PC-3 (cell line): ENCODE measurements around the gene MAGI1. TPM values are rescaled to one million over a fixed set of nuclear protein-coding genes. Genes with fewer than 3 reads are reported as not detected.

Experiments used
- ATAC-seq: fragments of 200-7000 bp; cut with Tn5 transposase; 2 replicates; pipeline ENCODE4 v1.9.1; 2020; ENCODE audit warnings: mild to moderate bottlenecking, moderate library complexity
- BruUV-seq: library from RNA; stranded (reverse); fragments of 400-500 nt; replicated peaks from 2 replicates; lab custom pipeline; 2021; lab: Mats Ljungman, UMichigan
- CTCF ChIA-PET: fragments of 300-600 bp; sonication (Branson Sonifier 250); formaldehyde crosslinking; loops from one replicate; lab custom pipeline; 2022; ENCODE audit warnings: antibody characterized with exemption; lab: Charles Lee
- POLR2A ChIA-PET: fragments of 300-600 bp; sonication (Branson Sonifier 250); formaldehyde crosslinking; loops from one replicate; lab custom pipeline; 2022; ENCODE audit warnings: antibody characterized with exemption; ENCODE audit not compliant: unreplicated experiment; lab: Charles Lee
- DNase-seq: peaks from one replicate; pipeline ENCODE4 v3.0.0-alpha.2; 2015
- H2AFZ ChIP-seq: fragments of 300-600 bp; sonication (generic); 2 replicates; pipeline ENCODE4 v1.6.0; 2016; ENCODE audit warnings: antibody characterized with exemption, low read length
- H3F3A ChIP-seq: fragments of 300-600 bp; sonication (generic); one replicate; pipeline ENCODE4 v1.6.0; 2017; ENCODE audit warnings: antibody characterized with exemption, low read length, control low read depth, mild to moderate bottlenecking; ENCODE audit not compliant: unreplicated experiment
- H3K27ac ChIP-seq: fragments of 300-600 bp; sonication (generic); 2 replicates; pipeline ENCODE4 v1.5.1; 2016; ENCODE audit warnings: mild to moderate bottlenecking, low read length
- H3K27me3 ChIP-seq: fragments of 300-600 bp; sonication (generic); 2 replicates; pipeline ENCODE4 v1.6.1; 2016; ENCODE audit warnings: low read length, mixed read lengths
- H3K36me3 ChIP-seq: fragments of 300-600 bp; sonication (generic); 2 replicates; pipeline ENCODE4 v1.6.1; 2016; ENCODE audit warnings: low read depth, mixed run types, low read length, mixed read lengths
- H3K4me1 ChIP-seq: fragments of 300-600 bp; sonication (generic); 2 replicates; pipeline ENCODE4 v1.5.1; 2016; ENCODE audit warnings: low read length; ENCODE audit not compliant: insufficient read depth
- H3K4me2 ChIP-seq: fragments of 300-600 bp; sonication (generic); 2 replicates; pipeline ENCODE4 v1.6.0; 2016; ENCODE audit warnings: low read length
- H3K4me3 ChIP-seq: fragments of 300-600 bp; sonication (generic); 2 replicates; pipeline ENCODE4 v1.5.1; 2016; ENCODE audit warnings: mild to moderate bottlenecking, low read length, mixed read lengths
- H3K79me2 ChIP-seq: fragments of 300-600 bp; sonication (generic); 2 replicates; pipeline ENCODE4 v1.6.1; 2017; ENCODE audit warnings: low read length, mixed read lengths
- H3K9ac ChIP-seq: fragments of 300-600 bp; sonication (generic); 2 replicates; pipeline ENCODE4 v1.6.0; 2016; ENCODE audit warnings: mild to moderate bottlenecking, low read length
- H3K9me2 ChIP-seq: fragments of 300-600 bp; sonication (generic); replicated peaks from 2 replicates; pipeline ENCODE4 v1.6.1; 2016; ENCODE audit warnings: mixed run types, low read length, mixed read lengths
- H3K9me3 ChIP-seq: fragments of 300-600 bp; sonication (generic); 2 replicates; pipeline ENCODE4 v1.6.1; 2016; ENCODE audit warnings: low read length, mixed read lengths
- H4K20me1 ChIP-seq: fragments of 300-600 bp; sonication (generic); 2 replicates; pipeline ENCODE4 v1.6.1; 2016; ENCODE audit warnings: low read length, mixed read lengths
- EZH2 ChIP-seq: fragments of 300-600 bp; sonication (generic); IDR thresholded peaks from one replicate; pipeline ENCODE4 v1.6.1; 2017; ENCODE audit warnings: antibody characterized with exemption, mild to moderate bottlenecking, low read length; ENCODE audit not compliant: unreplicated experiment
- EZH2phosphoT487 ChIP-seq: fragments of 300-600 bp; sonication (generic); IDR thresholded peaks from 2 replicates; pipeline ENCODE4 v1.6.1; 2018; ENCODE audit warnings: mild to moderate bottlenecking, antibody characterized with exemption, low read length, borderline replicate concordance
- intact Hi-C: fragments of 100-400 bp; cut with micrococcal nuclease; formaldehyde crosslinking; loops from 2 replicates; pipeline ENCODE4 v1.9.0; 2023
- total RNA-seq: library from RNA; depleted of rRNA; stranded (reverse); fragments of >200 nt; gene quantifications from 2 replicates; pipeline ENCODE4 v1.2.3, GENCODE V29; 2014
- TF ChIP-seq, protein P1 (sequence below): fragments of 300-600 bp; sonication (generic); conservative IDR thresholded peaks from 2 replicates; pipeline ENCODE4 v1.5.1; 2017; ENCODE audit warnings: antibody characterized with exemption, low read depth, mild to moderate bottlenecking, low read length

Gene MAGI1
- total RNA-seq, 1 experiment from 2014 or later = 8.9 TPM

DNA sequence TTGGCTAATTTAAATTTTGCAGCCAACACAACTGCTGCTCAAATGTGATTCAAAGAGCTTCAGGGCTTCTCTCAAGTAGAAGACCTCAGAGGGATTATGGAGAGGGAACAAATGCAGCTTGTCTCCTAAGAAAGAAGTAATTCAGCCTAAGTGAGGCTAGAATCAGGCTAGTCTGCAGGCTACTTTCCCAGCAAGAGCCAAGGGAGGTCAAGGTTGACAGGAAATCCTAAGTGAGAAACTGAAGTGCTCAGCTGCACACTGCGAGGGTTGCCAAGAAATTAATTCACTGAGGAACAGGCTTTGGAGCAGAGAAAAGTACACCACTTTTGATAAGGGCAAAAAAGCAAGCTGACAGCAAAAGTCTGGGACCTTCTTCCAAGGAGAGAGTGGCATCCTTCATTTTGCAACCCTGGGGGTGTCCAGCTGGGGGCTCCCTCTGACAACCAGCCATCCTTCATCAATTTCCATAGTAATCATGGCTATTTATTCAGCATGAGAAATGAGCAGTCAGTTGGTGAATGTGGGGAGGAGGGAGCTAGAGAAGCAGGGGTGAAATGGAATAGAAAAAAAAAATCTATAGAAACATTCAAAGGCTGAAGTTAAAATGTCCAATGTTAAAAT is 704.6 kb downstream of the MAGI1 start:
- CTCF ChIA-PET = no interaction called here
- ATAC-seq (no peak), DNase-seq (peak; percentile 1)
- intact Hi-C loops = no loop called here
- no TSS peak for BruUV-seq
- Histone ChIP-seq H3K9me2 (no peaks in the 10 kb centered on the region), H3K27me3 (no peaks in the 10 kb centered on the region; the same call in 1 of the 2 replicates), H3K4me1 (no peaks in the 10 kb centered on the region), H3K9ac (no peak overlapping the region), H3F3A (no peaks in the 10 kb centered on the region), H3K4me3 (no peak overlapping the region), H4K20me1 (no peaks in the 10 kb centered on the region), H3K79me2 (no peaks in the 10 kb centered on the region), H3K4me2 (no peak overlapping the region), H3K36me3 (no peaks in the 10 kb centered on the region), H3K27ac (no peak overlapping the region), H3K9me3 (no peaks in the 10 kb centered on the region), H2AFZ (no peak overlapping the region)
- TF ChIP-seq, protein P1, sequence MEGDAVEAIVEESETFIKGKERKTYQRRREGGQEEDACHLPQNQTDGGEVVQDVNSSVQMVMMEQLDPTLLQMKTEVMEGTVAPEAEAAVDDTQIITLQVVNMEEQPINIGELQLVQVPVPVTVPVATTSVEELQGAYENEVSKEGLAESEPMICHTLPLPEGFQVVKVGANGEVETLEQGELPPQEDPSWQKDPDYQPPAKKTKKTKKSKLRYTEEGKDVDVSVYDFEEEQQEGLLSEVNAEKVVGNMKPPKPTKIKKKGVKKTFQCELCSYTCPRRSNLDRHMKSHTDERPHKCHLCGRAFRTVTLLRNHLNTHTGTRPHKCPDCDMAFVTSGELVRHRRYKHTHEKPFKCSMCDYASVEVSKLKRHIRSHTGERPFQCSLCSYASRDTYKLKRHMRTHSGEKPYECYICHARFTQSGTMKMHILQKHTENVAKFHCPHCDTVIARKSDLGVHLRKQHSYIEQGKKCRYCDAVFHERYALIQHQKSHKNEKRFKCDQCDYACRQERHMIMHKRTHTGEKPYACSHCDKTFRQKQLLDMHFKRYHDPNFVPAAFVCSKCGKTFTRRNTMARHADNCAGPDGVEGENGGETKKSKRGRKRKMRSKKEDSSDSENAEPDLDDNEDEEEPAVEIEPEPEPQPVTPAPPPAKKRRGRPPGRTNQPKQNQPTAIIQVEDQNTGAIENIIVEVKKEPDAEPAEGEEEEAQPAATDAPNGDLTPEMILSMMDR = peak; percentile 24; the same call in 1 of the 2 replicates
- TF ChIP-seq EZH2phosphoT487 = no peak
- no peak for TF ChIP-seq EZH2
- POLR2A ChIA-PET = no interaction called here

DNA sequence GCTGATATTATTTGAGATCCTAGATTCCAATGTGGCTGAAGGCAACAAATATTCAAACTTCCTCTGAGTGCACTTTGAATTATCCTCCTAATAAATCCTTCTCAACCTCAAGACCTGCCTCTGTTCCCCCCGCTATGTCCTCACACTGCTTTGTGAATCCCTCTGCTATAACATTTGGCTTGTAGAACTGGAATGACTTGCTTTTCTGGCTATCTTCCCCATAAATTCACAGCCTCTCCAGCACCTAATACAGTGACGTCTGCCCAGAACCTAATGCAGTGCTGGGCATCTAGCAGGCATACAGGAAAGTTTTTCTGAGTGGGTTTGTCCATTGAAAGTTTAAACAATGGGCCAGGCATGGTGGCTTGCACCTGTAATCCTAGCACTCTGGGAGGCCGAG is 707.0 kb downstream of the MAGI1 start:
- no peaks in the 10 kb centered on the region for H3K36me3 ChIP-seq
- ATAC-seq (no peak), DNase-seq (peak; percentile 10)
- H3K4me1 ChIP-seq = no peaks in the 10 kb centered on the region
- ChIA-PET CTCF (no interaction called here), POLR2A (no interaction called here)
- H4K20me1 ChIP-seq = no peaks in the 10 kb centered on the region
- peaks cover 6% of the 10 kb centered on the region for H3K27me3 ChIP-seq
- H3F3A ChIP-seq = no peaks in the 10 kb centered on the region
- no TSS peak for BruUV-seq
- intact Hi-C loops = no loop called here
- H2AFZ ChIP-seq = no peak overlapping the region
- no peaks in the 10 kb centered on the region for H3K79me2 ChIP-seq
- no peaks in the 10 kb centered on the region for H3K9me3 ChIP-seq
- no peak overlapping the region for H3K27ac ChIP-seq
- H3K4me3 ChIP-seq = no peak overlapping the region
- no peaks in the 10 kb centered on the region for H3K9me2 ChIP-seq
- H3K4me2 ChIP-seq = no peak overlapping the region
- TF ChIP-seq EZH2 = no peak
- TF ChIP-seq, protein P1 = no peak
- no peak for TF ChIP-seq EZH2phosphoT487
- H3K9ac ChIP-seq = no peak overlapping the region

DNA sequence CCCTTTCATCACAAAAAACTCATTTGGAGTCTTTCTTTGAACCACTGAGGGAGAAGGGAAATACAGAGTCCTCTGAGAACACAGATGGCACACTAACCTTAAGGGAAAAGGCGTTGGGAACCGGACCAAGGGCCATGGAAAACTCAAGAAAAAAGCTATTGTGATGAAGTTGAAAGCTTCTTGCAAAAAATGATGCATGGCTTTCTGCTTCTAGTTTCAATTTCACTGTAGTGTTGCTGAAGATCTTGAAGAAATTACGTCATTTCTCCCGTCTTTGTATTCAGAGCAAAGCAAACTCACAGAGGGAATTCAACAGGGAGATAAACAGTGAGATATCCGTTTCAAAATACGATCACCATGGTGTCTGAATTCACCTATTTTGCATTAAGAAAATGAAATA is 708.6 kb downstream of the MAGI1 start:
- H3K27me3 ChIP-seq = peaks cover 15% of the 10 kb centered on the region
- H3K4me2 ChIP-seq = no peak overlapping the region
- H4K20me1 ChIP-seq = no peaks in the 10 kb centered on the region
- H3K79me2 ChIP-seq = no peaks in the 10 kb centered on the region
- no peak overlapping the region for H3K9ac ChIP-seq
- H3F3A ChIP-seq = no peaks in the 10 kb centered on the region
- H3K9me2 ChIP-seq = no peaks in the 10 kb centered on the region
- H3K4me3 ChIP-seq = no peak overlapping the region
- no peak overlapping the region for H3K27ac ChIP-seq
- H2AFZ ChIP-seq = no peak overlapping the region
- ATAC-seq (no peak), DNase-seq (no peak)
- BruUV-seq = no TSS peak
- H3K36me3 ChIP-seq = no peaks in the 10 kb centered on the region
- no peaks in the 10 kb centered on the region for H3K9me3 ChIP-seq
- intact Hi-C loops = no loop called here
- ChIA-PET CTCF (no interaction called here), POLR2A (no interaction called here)
- H3K4me1 ChIP-seq = no peaks in the 10 kb centered on the region
- TF ChIP-seq EZH2phosphoT487 = no peak
- TF ChIP-seq, protein P1 = no peak
- no peak for TF ChIP-seq EZH2
